ENCODE results near the gene MAPK8.
"Not testable (repeated sequence)": the region's sequence is repeated elsewhere in the genome, so short reads cannot be mapped to it uniquely, and the experiment has no call there.

The MAPK8 gene

DNA sequence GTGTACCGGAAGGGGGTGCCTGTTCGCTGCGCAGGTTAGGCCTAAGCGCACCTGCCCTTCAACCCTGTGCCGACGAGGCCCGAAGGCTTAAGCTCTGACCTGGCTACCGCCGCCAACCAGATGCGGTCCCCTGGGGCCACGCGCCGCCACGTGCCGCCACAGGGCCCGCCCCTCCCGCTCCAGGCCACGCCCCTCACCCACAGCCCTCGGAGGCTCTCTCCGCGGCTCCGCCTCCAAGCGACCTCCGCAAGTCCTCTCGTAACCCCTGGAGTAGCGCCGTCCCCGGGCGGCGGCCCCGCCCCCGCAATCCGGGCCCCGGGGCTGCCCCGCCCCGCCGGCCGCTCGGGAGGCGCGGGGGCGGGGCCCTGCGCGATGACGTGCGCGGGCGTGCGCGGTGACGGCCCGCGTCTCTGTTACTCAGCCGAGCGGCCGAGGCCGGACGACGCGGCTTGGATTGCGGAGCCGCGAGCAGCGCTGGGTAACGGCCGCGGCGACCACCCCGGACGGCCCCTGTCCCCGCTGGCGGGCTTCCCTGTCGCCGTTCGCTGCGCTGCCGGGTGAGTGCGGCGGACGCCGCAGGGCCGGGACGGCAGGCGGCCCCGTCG, at the start of gene MAPK8:
Gene MAPK8 (plus strand): TSS at position 413 of the 605 bp plus-strand sequence. CDS start 94,984 bp downstream, outside the sequence.
- DNase-seq: peak; percentile 96

- DNase-seq: no peak
Observed at GRCh38 chr10:48257407-48257961, 49.0 kb upstream of the MAPK8 start.

- no peak for DNase-seq
Observed at GRCh38 chr10:48258105-48258504, 48.4 kb upstream of the MAPK8 start.

GRCh38 chr10:48266528-48266927, 39.9 kb upstream of the MAPK8 start:
- no peak for DNase-seq

DNA sequence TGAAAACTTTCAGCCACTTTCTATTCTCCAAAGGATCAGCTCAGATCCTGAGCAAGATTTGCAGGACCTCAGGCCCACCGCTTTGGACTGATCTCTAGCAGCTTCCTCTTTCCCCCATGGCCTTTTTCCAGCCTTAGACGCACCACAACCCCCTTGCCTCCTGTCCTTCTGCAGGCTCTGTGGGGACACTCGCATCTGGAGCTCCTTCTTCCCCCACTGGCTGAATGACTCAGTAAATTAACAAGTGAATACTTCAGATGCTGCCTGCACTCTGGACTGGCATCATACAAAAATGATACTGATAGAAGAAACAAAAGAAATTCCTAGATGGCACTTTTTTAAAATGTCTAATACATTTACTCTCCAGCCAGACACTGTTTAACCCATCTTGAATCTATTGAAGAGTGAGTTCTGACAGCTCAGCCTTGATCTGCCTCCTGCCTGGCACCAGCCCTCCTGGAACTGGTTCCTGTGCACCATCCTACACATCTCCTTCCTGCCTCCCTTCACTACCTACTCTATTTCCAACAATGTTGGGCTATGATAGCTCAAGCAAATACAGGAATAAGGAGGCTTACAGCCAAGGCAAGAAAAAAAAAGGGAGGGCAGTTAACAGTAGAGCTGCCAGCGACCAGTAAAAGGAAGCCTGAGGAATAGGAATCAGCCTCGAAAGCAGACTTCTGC, 35.3 kb upstream of the MAPK8 start:
- DNase-seq: no peak

DNA sequence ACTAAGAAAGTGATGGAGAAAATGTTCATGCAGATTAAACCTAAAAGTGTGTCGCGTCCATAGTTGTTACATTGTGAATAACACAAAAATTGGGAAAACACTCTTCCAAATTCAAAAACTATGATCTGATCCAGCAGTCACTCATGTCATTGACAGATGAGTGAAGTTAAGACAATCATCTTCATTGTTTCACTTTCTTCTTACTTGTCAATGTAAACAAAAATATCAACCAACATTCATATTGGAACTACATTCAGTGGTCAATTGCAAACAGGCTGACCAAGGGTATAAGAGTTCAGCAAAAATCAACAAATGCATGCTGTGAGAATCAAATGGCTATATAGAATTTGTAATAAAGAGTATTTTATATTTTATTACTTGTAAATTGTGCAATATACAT, 33.8 kb upstream of the MAPK8 start:
- no peak for DNase-seq

GRCh38 chr10:48273741-48274140, 32.7 kb upstream of the MAPK8 start:
- no peak for DNase-seq

- DNase-seq: no peak
Observed at GRCh38 chr10:48274636-48275035, 31.8 kb upstream of the MAPK8 start, which contains the start of gene FRMPD2. TSS of gene FRMPD2 (minus strand) at chr10:48274696. CDS start at chr10:48274567, 129 bp downstream.

DNA sequence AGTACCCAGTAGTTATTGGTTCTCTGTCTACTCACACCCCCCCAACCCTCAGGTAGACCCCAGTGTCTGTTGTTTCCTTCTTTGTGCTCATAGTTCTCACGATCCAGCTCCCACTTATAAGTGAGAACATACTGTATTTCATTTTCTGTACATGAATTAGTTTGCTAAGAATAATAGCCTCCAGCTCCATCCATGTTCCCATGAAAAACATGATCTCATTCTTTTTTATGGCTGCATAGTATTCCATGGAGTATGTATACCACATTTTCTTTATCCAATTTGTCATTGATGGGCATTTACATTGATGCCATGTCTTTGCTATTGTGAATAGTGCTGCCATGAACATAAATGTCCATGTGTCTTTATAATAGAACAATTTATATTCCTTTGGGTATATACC, 29.4 kb upstream of the MAPK8 start:
- DNase-seq: no peak

- no peak for DNase-seq
Observed at GRCh38 chr10:48279081-48279751, 27.3 kb upstream of the MAPK8 start.

- DNase-seq: not testable (repeated sequence)
Observed at GRCh38 chr10:48281697-48282096, 24.8 kb upstream of the MAPK8 start.

DNA sequence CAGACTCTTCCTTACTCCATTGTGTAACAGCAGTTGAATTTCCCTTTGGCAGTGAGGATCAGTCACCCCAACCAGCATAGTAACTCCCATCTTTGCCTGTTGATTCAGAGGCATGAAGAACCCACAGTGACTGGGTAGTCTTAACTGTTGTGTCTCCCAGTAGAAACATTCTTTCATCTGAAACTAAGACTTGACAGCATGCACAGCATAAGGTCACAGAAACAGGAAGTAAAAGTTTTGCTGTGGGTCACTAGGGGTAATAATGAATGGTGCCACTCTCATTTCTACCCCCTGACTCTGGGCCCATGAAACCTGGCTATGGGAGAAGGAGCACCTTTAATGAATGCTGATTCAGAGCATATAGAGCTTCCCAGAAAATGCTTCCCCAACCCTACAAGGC, 23.6 kb upstream of the MAPK8 start:
- no peak for DNase-seq

DNA sequence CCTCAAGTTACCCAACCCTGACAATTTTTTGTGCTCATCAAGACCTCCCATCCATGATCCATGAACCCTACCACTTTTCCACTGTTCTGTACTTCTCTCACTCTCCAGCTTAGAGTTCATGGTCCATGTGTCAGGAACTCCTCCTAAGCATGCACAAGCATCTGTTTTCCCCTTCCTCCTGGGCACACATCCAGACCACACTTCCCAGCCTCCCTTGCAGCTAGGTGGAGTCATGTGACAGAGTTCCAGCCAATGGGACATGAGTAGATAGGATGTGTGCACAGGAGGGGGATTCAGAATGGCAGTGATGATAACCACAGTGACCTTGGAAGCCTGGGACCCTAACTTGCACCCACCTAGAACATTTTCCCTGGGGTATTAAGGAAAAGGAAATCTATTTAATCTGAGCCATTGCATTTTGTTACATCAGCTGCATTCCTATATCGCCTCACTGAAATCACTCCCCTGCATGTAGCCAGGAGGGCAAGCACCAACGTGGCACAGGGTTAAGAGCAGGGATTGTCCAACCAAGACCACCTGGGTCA, 22.4 kb upstream of the MAPK8 start:
- DNase-seq: no peak

- DNase-seq: no peak
Observed at GRCh38 chr10:48284811-48285210, 21.7 kb upstream of the MAPK8 start.

DNA sequence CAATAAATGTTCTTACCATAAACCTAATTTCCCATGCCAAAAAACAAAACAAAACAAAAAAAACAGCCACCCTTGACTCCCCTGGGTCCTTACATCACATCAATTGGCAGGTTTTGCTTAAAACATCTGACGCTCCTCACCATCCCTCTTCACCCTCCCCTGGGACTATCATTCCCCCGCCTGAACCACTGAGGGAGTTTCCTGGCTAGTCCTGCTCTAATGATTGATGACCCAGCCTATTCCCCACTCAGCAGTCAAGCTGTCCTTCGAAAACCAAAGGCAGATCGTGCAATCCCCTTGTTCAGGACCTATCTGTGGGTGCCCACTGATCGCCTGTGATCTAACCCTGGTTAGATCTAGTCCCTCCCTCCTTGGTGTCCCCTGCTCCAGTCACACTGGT, 20.8 kb upstream of the MAPK8 start:
- DNase-seq: no peak

DNA sequence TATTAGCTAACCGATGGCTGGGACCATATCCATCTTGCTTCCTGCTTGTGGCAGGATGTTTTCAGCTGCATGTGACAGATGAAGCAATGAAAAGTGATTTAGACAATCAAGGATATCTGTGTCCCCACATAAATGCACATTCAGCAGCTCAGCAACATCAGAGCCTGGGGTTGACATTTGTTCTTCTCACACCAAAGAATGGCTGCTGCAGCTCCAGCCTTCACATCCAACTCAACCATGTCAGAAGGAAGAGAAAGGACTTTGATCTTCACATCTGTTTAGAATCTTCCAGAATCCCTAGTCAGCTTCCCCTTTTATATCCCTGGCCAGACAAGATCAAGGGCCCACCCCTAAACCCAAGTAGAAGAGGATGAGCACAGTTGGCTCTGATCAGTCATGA, 20.1 kb upstream of the MAPK8 start:
- no peak for DNase-seq

- DNase-seq: no peak
Observed at GRCh38 chr10:48287417-48288391, 18.8 kb upstream of the MAPK8 start.

- no peak for DNase-seq
Observed at GRCh38 chr10:48288661-48289060, 17.8 kb upstream of the MAPK8 start.

DNA sequence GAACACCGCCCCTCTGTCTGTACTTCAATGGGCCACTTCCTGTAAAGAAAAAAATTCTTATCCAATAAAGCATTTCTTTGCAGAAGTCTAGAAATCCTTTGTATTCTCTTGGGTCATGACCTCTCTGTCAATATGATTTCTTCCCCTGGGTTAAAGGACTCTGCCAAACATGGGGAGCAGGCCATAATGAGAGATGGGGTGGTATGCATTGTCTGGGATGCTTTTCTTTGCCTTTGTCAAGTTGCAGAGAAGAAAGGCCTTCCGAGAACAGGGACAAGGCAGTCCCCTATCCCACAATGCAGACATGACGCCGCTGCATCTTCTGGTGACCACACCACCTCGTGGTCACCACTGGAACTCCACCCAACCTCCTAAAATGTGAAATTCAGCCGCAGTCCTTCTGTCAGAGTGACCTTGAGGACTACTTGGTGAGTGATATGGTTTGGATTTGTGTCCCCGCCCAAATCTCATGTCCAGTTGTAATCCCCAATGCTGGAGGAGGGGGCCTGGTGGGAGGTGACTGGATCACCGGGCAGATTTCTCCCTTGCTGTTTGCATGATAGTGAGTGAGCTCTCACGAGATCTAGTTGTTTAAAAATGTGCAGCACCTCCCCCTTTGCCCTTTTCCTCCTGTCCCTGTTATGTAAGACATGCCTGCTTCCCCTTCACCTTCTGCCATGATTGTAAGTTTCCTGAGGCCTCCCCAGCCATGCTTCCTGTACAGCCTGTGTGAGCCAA, 16.8 kb upstream of the MAPK8 start:
- DNase-seq: peak; percentile 56

DNA sequence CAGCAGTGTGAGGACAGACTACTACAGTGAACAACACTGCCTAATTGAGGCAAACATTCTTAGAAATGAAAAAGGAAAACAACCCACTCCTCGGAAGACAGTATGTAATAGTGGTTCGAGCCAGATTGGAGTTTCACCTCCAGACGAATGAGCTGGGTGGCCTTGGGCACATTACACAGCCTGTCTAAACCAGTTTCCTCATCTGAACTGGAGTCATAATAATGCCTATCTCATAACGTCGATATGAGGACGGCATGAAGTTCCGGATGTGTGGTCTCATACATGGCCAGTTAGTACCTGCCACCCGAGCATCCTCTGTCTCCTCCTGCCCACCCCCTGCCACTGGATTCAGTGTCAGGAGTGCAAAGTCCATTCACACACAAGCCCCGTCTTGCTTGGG, 16.2 kb upstream of the MAPK8 start:
- no peak for DNase-seq

DNA sequence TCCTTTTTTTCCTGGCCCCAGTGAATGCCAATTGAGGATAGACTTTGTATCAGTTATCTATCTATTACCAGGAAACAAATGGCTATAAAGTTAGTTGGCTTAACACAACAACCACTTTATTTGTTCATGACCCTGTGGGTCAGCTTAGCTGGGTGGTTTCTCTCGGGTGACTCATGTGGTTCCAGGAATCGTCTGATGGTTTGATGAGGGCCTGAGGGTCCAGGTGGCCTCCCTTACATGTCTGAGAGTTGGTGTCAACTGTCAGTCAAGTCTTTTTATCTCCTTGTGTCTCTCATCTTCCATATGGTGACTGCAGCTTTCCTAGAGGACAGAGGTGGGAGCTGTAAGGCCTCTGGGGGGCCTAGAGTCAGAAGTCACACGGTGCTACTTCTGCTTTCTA, 15.3 kb upstream of the MAPK8 start:
- DNase-seq: no peak

- DNase-seq: no peak
Observed at GRCh38 chr10:48292616-48293015, 13.9 kb upstream of the MAPK8 start.
